GM23338 (cell line): ENCODE results near the gene MTR. TPM values are rescaled to one million over a fixed set of nuclear protein-coding genes. Genes with fewer than 3 reads are reported as not detected.

Experiments
- ATAC-seq: fragments of 200-7000 bp; cut with Tn5 transposase; 3 replicates; pipeline ENCODE4 v1.9.1; 2020
- DNase-seq: peaks from one replicate; pipeline ENCODE4 v3.0.0-alpha.2; 2015; ENCODE audit warnings: low spot score
- H2AFZ ChIP-seq: fragments of 200-600 bp; sonication (generic); 2 replicates; pipeline ENCODE4 v1.8.0; 2016; ENCODE audit warnings: antibody characterized with exemption, mild to moderate bottlenecking, moderate library complexity
- H3F3A ChIP-seq: fragments of 200-600 bp; sonication (generic); replicated peaks from 2 replicates; pipeline ENCODE4 v1.8.0; 2017; ENCODE audit warnings: antibody characterized with exemption, mixed run types, low read depth
- H3K27ac ChIP-seq: fragments of 200-600 bp; sonication (generic); 2 replicates; pipeline ENCODE4 v1.6.1; 2016; ENCODE audit warnings: low read depth
- H3K27me3 ChIP-seq: fragments of 200-600 bp; sonication (generic); 2 replicates; pipeline ENCODE4 v1.8.0; 2016; ENCODE audit warnings: mild to moderate bottlenecking, mixed run types, moderate library complexity; ENCODE audit not compliant: insufficient read depth
- H3K36me3 ChIP-seq: fragments of 200-600 bp; sonication (generic); 2 replicates; pipeline ENCODE4 v1.8.0; 2016; ENCODE audit warnings: mild to moderate bottlenecking; ENCODE audit not compliant: insufficient read depth
- H3K4me1 ChIP-seq: fragments of 200-600 bp; sonication (generic); 2 replicates; pipeline ENCODE4 v1.8.0; 2016; ENCODE audit warnings: mild to moderate bottlenecking, moderate library complexity; ENCODE audit not compliant: insufficient read depth
- H3K4me2 ChIP-seq: fragments of 200-600 bp; sonication (generic); 2 replicates; pipeline ENCODE4 v1.7.1; 2017; ENCODE audit warnings: mixed run types
- H3K4me3 ChIP-seq: fragments of 200-600 bp; sonication (generic); 2 replicates; pipeline ENCODE4 v1.6.1; 2016; ENCODE audit warnings: mixed run types
- H3K79me2 ChIP-seq: fragments of 200-600 bp; sonication (generic); replicated peaks from 2 replicates; pipeline ENCODE4 v1.8.0; 2017; ENCODE audit warnings: mild to moderate bottlenecking; ENCODE audit not compliant: insufficient read depth
- H3K9me2 ChIP-seq: fragments of 200-600 bp; sonication (generic); 2 replicates; pipeline ENCODE4 v1.8.0; 2017; ENCODE audit not compliant: insufficient read depth
- H4K20me1 ChIP-seq: fragments of 200-600 bp; sonication (generic); replicated peaks from 2 replicates; pipeline ENCODE4 v1.8.0; 2017; ENCODE audit warnings: mild to moderate bottlenecking; ENCODE audit not compliant: insufficient read depth
- H3K27ac Mint-ChIP-seq: 2 replicates; pipeline ENCODE4 v1.8.0; 2020; ENCODE audit warnings: inconsistent platforms, mild to moderate bottlenecking, moderate library complexity, mixed read lengths
- H3K27me3 Mint-ChIP-seq: 3 replicates; pipeline ENCODE4 v1.8.0; 2022; ENCODE audit warnings: low read depth, mild to moderate bottlenecking, moderate library complexity, mixed read lengths, inconsistent platforms; ENCODE audit not compliant: insufficient read depth, poor library complexity
- H3K36me3 Mint-ChIP-seq: 3 replicates; pipeline ENCODE4 v1.8.0; 2021; ENCODE audit warnings: low read depth, mild to moderate bottlenecking, inconsistent platforms, moderate library complexity, mixed read lengths
- H3K4me1 Mint-ChIP-seq: 3 replicates; pipeline ENCODE4 v1.8.0; 2020; ENCODE audit warnings: mild to moderate bottlenecking, inconsistent platforms, mixed read lengths
- H3K4me3 Mint-ChIP-seq: 3 replicates; pipeline ENCODE4 v1.8.0; 2021; ENCODE audit warnings: moderate library complexity, mild to moderate bottlenecking, inconsistent platforms, mixed read lengths
- H3K9me3 Mint-ChIP-seq: 3 replicates; pipeline ENCODE4 v1.8.0; 2020; ENCODE audit warnings: moderate library complexity, mild to moderate bottlenecking, inconsistent platforms, mixed read lengths
- EZH2phosphoT487 ChIP-seq: fragments of 200-600 bp; sonication (generic); IDR thresholded peaks from one replicate; pipeline ENCODE4 v1.8.1; 2018; ENCODE audit warnings: antibody characterized with exemption; ENCODE audit not compliant: unreplicated experiment
- JUNB ChIP-seq: IDR thresholded peaks from one replicate; pipeline ENCODE4 v1.6.1; 2016; ENCODE audit warnings: antibody characterized with exemption; ENCODE audit not compliant: unreplicated experiment
- POLR2AphosphoS5 ChIP-seq: IDR thresholded peaks from 2 replicates; pipeline ENCODE4 v1.6.1; 2016; ENCODE audit warnings: antibody characterized with exemption, low read depth
- STAT1 ChIP-seq: IDR thresholded peaks from one replicate; pipeline ENCODE4 v1.6.1; 2016; ENCODE audit warnings: antibody characterized with exemption; ENCODE audit not compliant: unreplicated experiment
- ZNF114 ChIP-seq: fragments of 250-450 bp; sonication (Bioruptor Pico); IDR thresholded peaks from 2 replicates; pipeline ENCODE4 v1.5.0; 2020; ENCODE audit warnings: mild to moderate bottlenecking, moderate library complexity
- polyA plus RNA-seq: library from polyadenylated mRNA; unstranded; fragments of >200 nt; fragmentation: Nextera tagmentation; extraction: Ambion mirVana; gene quantifications from 2 replicates; pipeline ENCODE4 v1.2.1, GENCODE V29; 2016
- total RNA-seq: library from RNA; depleted of rRNA; stranded (reverse); fragments of >200 nt; shearing (Covaris generic); gene quantifications from 2 replicates; pipeline ENCODE4 v1.2.3, GENCODE V29; 2014
- TF ChIP-seq, protein P1 (sequence below): fragments of 250-450 bp; sonication (Bioruptor Pico); IDR thresholded peaks from 2 replicates; pipeline ENCODE4 v1.5.0; 2020; ENCODE audit warnings: mild to moderate bottlenecking, moderate library complexity
- TF ChIP-seq, protein P2 (sequence below), 2 experiments: fragments of 200-600 bp in 1 of 2; sonication (generic) in 1 of 2; conservative IDR thresholded peaks; 2 replicates each; pipeline versions ENCODE4 v1.5.1 to v1.6.1; 2016 to 2017; ENCODE audit warnings: antibody characterized with exemption in 2 of 2, low read depth in 2 of 2, mild to moderate bottlenecking in 2 of 2, moderate library complexity in 1 of 2

MTR gene
- total and polyA plus RNA-seq, 2 experiments from 2014 or later: 6.4 to 20.0 TPM

DNA sequence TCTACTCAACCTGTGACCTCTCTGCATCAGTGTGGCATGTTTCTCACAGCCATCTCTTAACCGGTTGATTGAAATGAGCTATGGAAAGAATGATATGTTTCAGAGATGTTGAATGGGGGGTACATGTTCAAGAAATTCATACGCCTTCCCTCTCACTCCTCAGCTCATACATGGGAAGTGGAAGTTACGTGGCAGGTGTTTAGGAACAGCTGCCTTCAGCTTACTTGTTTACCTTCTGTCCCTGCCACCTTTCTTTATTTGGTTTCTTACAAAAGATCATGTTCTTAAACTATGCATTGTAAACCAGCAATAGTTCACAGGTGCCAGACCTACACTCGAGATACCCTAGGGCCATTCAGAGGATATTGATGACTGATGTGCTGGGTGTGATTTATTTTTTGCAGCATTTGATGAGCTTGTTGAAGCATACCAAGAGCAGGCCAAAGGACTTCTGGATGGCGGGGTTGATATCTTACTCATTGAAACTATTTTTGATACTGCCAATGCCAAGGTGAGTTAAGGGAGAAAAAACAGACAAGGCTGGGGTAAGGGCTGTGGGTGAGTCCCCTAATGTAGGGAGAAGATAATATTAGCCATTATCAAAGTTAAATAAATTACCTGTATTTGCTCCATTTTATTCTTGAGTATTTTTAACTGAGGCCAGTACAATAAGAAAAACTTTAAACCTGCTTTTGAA, 17.4 kb downstream of the MTR start (continued):
- TF ChIP-seq, protein P1, sequence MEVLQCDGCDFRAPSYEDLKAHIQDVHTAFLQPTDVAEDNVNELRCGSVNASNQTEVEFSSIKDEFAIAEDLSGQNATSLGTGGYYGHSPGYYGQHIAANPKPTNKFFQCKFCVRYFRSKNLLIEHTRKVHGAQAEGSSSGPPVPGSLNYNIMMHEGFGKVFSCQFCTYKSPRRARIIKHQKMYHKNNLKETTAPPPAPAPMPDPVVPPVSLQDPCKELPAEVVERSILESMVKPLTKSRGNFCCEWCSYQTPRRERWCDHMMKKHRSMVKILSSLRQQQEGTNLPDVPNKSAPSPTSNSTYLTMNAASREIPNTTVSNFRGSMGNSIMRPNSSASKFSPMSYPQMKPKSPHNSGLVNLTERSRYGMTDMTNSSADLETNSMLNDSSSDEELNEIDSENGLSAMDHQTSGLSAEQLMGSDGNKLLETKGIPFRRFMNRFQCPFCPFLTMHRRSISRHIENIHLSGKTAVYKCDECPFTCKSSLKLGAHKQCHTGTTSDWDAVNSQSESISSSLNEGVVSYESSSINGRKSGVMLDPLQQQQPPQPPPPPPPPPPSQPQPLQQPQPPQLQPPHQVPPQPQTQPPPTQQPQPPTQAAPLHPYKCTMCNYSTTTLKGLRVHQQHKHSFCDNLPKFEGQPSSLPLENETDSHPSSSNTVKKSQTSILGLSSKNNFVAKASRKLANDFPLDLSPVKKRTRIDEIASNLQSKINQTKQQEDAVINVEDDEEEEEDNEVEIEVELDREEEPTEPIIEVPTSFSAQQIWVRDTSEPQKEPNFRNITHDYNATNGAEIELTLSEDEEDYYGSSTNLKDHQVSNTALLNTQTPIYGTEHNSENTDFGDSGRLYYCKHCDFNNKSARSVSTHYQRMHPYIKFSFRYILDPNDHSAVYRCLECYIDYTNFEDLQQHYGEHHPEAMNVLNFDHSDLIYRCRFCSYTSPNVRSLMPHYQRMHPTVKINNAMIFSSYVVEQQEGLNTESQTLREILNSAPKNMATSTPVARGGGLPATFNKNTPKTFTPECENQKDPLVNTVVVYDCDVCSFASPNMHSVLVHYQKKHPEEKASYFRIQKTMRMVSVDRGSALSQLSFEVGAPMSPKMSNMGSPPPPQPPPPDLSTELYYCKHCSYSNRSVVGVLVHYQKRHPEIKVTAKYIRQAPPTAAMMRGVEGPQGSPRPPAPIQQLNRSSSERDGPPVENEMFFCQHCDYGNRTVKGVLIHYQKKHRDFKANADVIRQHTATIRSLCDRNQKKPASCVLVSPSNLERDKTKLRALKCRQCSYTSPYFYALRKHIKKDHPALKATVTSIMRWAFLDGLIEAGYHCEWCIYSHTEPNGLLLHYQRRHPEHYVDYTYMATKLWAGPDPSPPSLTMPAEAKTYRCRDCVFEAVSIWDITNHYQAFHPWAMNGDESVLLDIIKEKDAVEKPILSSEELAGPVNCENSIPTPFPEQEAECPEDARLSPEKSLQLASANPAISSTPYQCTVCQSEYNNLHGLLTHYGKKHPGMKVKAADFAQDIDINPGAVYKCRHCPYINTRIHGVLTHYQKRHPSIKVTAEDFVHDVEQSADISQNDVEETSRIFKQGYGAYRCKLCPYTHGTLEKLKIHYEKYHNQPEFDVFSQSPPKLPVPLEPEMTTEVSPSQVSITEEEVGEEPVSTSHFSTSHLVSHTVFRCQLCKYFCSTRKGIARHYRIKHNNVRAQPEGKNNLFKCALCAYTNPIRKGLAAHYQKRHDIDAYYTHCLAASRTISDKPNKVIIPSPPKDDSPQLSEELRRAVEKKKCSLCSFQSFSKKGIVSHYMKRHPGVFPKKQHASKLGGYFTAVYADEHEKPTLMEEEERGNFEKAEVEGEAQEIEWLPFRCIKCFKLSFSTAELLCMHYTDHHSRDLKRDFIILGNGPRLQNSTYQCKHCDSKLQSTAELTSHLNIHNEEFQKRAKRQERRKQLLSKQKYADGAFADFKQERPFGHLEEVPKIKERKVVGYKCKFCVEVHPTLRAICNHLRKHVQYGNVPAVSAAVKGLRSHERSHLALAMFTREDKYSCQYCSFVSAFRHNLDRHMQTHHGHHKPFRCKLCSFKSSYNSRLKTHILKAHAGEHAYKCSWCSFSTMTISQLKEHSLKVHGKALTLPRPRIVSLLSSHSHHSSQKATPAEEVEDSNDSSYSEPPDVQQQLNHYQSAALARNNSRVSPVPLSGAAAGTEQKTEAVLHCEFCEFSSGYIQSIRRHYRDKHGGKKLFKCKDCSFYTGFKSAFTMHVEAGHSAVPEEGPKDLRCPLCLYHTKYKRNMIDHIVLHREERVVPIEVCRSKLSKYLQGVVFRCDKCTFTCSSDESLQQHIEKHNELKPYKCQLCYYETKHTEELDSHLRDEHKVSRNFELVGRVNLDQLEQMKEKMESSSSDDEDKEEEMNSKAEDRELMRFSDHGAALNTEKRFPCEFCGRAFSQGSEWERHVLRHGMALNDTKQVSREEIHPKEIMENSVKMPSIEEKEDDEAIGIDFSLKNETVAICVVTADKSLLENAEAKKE (CRISPR knock-in tag): no peak

DNA sequence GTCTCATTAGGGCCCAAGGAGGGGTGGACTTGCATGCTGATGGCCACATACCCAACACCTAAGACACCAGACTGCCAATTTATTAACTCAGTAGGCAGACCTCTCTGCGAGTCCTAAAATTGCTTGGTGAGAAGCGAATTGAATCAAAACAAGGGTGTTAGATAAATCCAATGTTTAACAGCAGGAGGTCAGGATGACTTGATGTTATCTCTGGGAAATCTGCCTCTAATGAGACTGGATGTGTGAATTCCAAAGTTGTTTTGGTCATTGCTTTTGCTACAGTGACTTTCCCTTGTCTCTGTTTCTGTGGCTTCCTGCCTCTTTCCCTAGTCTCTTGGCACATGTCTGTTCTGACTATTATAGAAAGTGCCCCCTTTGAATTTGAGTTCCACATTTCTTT, 20.8 kb downstream of the MTR start:
- H3K36me3 ChIP-seq: peaks cover 5% of the 10 kb centered on the region
- H2AFZ ChIP-seq: no peak overlapping the region
- no peak for DNase-seq
- no peak for ATAC-seq
- no peaks in the 10 kb centered on the region for H3K79me2 ChIP-seq
- H3K4me1 Mint-ChIP-seq: no peaks in the 10 kb centered on the region
- H4K20me1 ChIP-seq: no peaks in the 10 kb centered on the region; the same call in 1 of the 2 replicates
- no peak overlapping the region for H3K27ac ChIP-seq
- no peak overlapping the region for H3K4me3 Mint-ChIP-seq
- no peaks in the 10 kb centered on the region for H3K27me3 ChIP-seq
- no peak overlapping the region for H3K4me2 ChIP-seq
- H3K27ac Mint-ChIP-seq: no peak overlapping the region
- H3K4me1 ChIP-seq: no peaks in the 10 kb centered on the region
- H3K9me2 ChIP-seq: no peaks in the 10 kb centered on the region
- no peaks in the 10 kb centered on the region for H3F3A ChIP-seq
- H3K36me3 Mint-ChIP-seq: peaks cover 35% of the 10 kb centered on the region
- H3K4me3 ChIP-seq: no peak overlapping the region
- no peaks in the 10 kb centered on the region for H3K27me3 Mint-ChIP-seq
- H3K9me3 Mint-ChIP-seq: no peaks in the 10 kb centered on the region
- TF ChIP-seq ZNF114: no peak
- TF ChIP-seq, protein P1 (CRISPR knock-in tag): no peak
- TF ChIP-seq POLR2AphosphoS5: no peak
- no peak for TF ChIP-seq JUNB
- no peak for TF ChIP-seq STAT1
- no peak for TF ChIP-seq EZH2phosphoT487
- TF ChIP-seq, protein P2, sequence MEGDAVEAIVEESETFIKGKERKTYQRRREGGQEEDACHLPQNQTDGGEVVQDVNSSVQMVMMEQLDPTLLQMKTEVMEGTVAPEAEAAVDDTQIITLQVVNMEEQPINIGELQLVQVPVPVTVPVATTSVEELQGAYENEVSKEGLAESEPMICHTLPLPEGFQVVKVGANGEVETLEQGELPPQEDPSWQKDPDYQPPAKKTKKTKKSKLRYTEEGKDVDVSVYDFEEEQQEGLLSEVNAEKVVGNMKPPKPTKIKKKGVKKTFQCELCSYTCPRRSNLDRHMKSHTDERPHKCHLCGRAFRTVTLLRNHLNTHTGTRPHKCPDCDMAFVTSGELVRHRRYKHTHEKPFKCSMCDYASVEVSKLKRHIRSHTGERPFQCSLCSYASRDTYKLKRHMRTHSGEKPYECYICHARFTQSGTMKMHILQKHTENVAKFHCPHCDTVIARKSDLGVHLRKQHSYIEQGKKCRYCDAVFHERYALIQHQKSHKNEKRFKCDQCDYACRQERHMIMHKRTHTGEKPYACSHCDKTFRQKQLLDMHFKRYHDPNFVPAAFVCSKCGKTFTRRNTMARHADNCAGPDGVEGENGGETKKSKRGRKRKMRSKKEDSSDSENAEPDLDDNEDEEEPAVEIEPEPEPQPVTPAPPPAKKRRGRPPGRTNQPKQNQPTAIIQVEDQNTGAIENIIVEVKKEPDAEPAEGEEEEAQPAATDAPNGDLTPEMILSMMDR (conservative IDR thresholded peaks at IDR 0.05; ENCODE audit: low read depth in 2 of 2): no peak
